M059J (cell line): ENCODE data around the gene ZNF548. TPM values are rescaled to one million over a fixed set of nuclear protein-coding genes. Genes with fewer than 3 reads are reported as not detected.
A peak's percentile ranks its signal among the peaks of the same experiment; 100 is the strongest.

Experiments used
- DNase-seq: peaks from one replicate; pipeline ENCODE4 v3.0.0-alpha.2; 2012; ENCODE audit warnings: low read depth
- total RNA-seq: library from RNA; depleted of rRNA; stranded (reverse); fragments of >200 nt; shearing (Covaris generic); gene quantifications from 2 replicates; pipeline ENCODE4 v1.2.3, GENCODE V29; 2014; rRNA removed

The ZNF548 gene
- total RNA-seq, 1 experiment from 2014 or later = 21.9 TPM

GRCh38 chr19:57398868-57399267 is 9.2 kb downstream of the ZNF548 start:
- DNase-seq = no peak

- no peak for DNase-seq
These were observed 14.3 kb downstream of the ZNF548 start for GRCh38 chr19:57403737-57404563.

GRCh38 chr19:57406516-57407123 is 17.0 kb downstream of the ZNF548 start:
- peak; percentile 35 for DNase-seq

- peak; percentile 95 for DNase-seq
These were observed 21.4 kb downstream of the ZNF548 start, which contains the start of gene ZNF17 for GRCh38 chr19:57410877-57411671. Gene ZNF17, plus strand, starts transcription at chr19:57411161. Its CDS starts 2,455 bp downstream, at chr19:57413616.

GRCh38 chr19:57419439-57419838 is 29.8 kb downstream of the ZNF548 start:
- no peak for DNase-seq

GRCh38 chr19:57421037-57421436 is 31.4 kb downstream of the ZNF548 start:
- no peak for DNase-seq

GRCh38 chr19:57434386-57435061 is 44.9 kb downstream of the ZNF548 start:
- DNase-seq = no peak

- peak; percentile 98 for DNase-seq
These were observed 45.7 kb downstream of the ZNF548 start, which contains the start of gene ZNF749 for GRCh38 chr19:57435062-57435978. Gene ZNF749, plus strand, starts transcription at chr19:57435325. Its CDS starts 254 bp downstream, at chr19:57435579.

GRCh38 chr19:57436417-57436816 is 46.8 kb downstream of the ZNF548 start:
- no peak for DNase-seq

- DNase-seq = no peak
These were observed 48.3 kb downstream of the ZNF548 start for GRCh38 chr19:57437931-57438330.

GRCh38 chr19:57438925-57439324 is 49.3 kb downstream of the ZNF548 start:
- DNase-seq = no peak

- no peak for DNase-seq
These were observed 52.5 kb downstream of the ZNF548 start for GRCh38 chr19:57441979-57442752.

- no peak for DNase-seq
These were observed 53.6 kb downstream of the ZNF548 start for GRCh38 chr19:57443121-57443696.

- no peak for DNase-seq
These were observed 62.7 kb downstream of the ZNF548 start for GRCh38 chr19:57452307-57452706.

Other genes with a start within 250 kb of the ZNF548 start
- gene ZIM3, start 244.7 kb upstream of the ZNF548 start, total RNA-seq = not detected in 2 replicates
- not detected in 2 replicates for gene DUXA, start 222.4 kb upstream of the ZNF548 start, total RNA-seq
- gene ZNF264, start 198.4 kb upstream of the ZNF548 start, total RNA-seq = 12.3 and 31.1 TPM in 2 replicates
- gene AURKC, start 158.8 kb upstream of the ZNF548 start, total RNA-seq = 0.25 and 0.47 TPM in 2 replicates
- 8.5 and 13.3 TPM in 2 replicates for gene ZNF805, start 149.2 kb upstream of the ZNF548 start, total RNA-seq
- gene ZNF460, start 109.4 kb upstream of the ZNF548 start, total RNA-seq = 27.9 and 36.7 TPM in 2 replicates
- gene ZNF543, start 69.4 kb upstream of the ZNF548 start, total RNA-seq = 7.5 and 8.4 TPM in 2 replicates
- gene ZNF304, start 38.6 kb upstream of the ZNF548 start, total RNA-seq = 8.0 and 11.8 TPM in 2 replicates
- 32.7 and 34.6 TPM in 2 replicates for gene TRAPPC2B, start 26.3 kb upstream of the ZNF548 start, total RNA-seq
- gene ZNF547, start 26.3 kb upstream of the ZNF548 start, total RNA-seq = 1.9 and 5.6 TPM in 2 replicates
- gene ZNF17, start 21.3 kb downstream of the ZNF548 start, total RNA-seq = 5.2 and 9.9 TPM in 2 replicates
- gene ZNF749, start 45.5 kb downstream of the ZNF548 start, total RNA-seq = 3.2 and 7.0 TPM in 2 replicates
- 0.57 TPM in 1 of 2 replicates, not detected in the other for gene VN1R1, start 67.3 kb downstream of the ZNF548 start, total RNA-seq
- gene ZNF772, start 87.7 kb downstream of the ZNF548 start, total RNA-seq = 14.9 and 15.1 TPM in 2 replicates
- 22.2 and 24.0 TPM in 2 replicates for gene ZNF419, start 97.9 kb downstream of the ZNF548 start, total RNA-seq
- 22.5 and 25.1 TPM in 2 replicates for gene ZNF773, start 110.1 kb downstream of the ZNF548 start, total RNA-seq
- gene ZNF549, start 137.5 kb downstream of the ZNF548 start, total RNA-seq = 5.6 and 7.5 TPM in 2 replicates
- gene ZNF550, start 170.0 kb downstream of the ZNF548 start, total RNA-seq = 9.4 and 14.0 TPM in 2 replicates
- gene ZNF416, start 189.1 kb downstream of the ZNF548 start, total RNA-seq = 5.0 and 6.9 TPM in 2 replicates
- gene ZIK1, start 194.3 kb downstream of the ZNF548 start, total RNA-seq = 10.3 and 12.3 TPM in 2 replicates
- 7.4 and 17.4 TPM in 2 replicates for gene ZNF530, start 210.0 kb downstream of the ZNF548 start, total RNA-seq
- 16.5 and 17.6 TPM in 2 replicates for gene ZNF134, start 224.4 kb downstream of the ZNF548 start, total RNA-seq
- 12.2 and 13.1 TPM in 2 replicates for gene ZNF211, start 243.3 kb downstream of the ZNF548 start, total RNA-seq